HG03442 (cell line): ENCODE data around the gene MFAP2.
"Not testable (repeated sequence)": the region's sequence is repeated elsewhere in the genome, so short reads cannot be mapped to it uniquely, and the experiment has no call there.

Experiments used
- ATAC-seq: cut with Tn5 transposase; IDR thresholded peaks from one replicate; pipeline ENCODE4 v1.9.1; 2021; ENCODE audit warnings: mild to moderate bottlenecking, moderate library complexity; ENCODE audit not compliant: unreplicated experiment

Gene MFAP2

DNA sequence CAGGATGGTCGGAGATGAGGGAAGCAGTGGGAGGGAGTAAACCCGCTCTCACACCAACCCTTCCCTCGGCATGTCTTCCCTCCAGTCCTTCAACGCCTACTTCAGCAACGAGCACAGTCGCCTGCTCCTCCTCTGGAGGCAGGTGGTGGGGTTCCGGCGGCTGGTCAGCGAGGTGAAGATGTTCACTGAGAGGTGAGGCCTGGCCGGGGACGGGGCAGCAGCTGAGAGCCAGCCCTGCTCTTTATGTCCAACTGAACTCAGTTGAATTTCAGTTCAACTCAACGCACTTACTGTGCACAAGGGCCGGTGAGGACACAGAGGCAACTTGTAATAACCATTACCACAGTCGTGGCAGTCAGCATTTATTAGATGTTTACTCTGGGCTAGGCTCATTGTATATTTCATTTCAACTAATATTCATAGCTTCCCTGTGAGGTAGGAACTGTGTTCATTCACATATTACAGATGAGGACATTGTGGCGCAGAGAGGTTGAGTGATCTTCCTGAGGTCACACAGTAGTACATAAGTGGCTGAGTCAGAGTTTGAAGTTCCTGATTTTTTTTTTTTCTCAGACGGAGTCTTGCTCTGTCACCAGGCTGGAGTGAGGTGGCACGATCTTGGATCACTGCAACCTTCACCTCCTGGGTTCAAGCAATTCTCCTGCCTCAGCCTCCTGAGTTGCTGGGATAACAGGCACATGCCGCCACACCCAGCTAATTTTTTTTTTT is 49.0 kb downstream of the MFAP2 start:
- ATAC-seq = not testable (repeated sequence)

DNA sequence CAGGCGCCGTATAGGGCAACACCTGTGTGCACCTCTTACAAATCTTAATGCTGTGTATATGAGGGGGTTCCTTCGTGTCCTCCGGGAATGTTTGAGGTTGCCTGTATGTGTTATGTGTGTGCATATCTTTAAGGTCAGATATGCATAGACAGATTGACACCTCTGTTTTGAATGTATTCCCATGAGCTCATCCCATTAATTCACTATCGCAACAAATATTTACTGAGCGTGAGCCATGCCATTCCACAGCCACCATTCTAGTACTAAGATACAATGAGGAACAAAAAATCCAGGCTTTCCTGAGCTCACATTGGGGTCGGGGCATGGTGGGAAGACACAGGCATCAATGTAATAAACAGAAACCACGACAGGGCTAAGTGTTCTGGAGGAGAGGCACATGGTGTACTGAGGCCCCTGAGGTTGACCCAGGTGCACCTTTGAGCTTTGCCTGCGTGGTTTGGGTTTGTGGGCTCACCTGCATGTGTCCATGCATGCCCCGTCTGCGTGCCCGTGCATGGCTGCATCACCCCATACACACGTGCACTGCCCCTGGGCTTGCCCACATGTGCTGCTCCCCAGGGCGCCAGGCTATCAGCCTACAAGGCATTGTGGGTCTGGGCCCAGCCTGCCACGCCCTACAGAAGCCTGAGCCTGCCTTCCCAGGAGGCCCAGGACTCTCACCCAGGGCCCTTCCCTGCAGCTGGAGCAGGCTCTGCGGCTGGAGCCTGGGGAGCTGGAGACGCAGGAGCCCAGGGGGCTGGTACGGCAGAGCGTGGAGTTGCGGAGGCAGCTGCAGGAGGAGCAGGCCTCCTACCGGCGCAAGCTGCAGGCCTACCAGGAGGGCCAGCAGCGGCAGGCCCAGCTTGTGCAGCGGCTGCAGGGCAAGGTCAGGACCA is 51.0 kb downstream of the MFAP2 start:
- ATAC-seq = not testable (repeated sequence)

GRCh38 chr1:16927711-16928485 is 52.5 kb downstream of the MFAP2 start:
- no peak for ATAC-seq

- ATAC-seq = no peak
These were observed 53.2 kb downstream of the MFAP2 start for GRCh38 chr1:16927256-16927655.

- ATAC-seq = no peak
These were observed 53.8 kb downstream of the MFAP2 start for GRCh38 chr1:16926491-16927073.

DNA sequence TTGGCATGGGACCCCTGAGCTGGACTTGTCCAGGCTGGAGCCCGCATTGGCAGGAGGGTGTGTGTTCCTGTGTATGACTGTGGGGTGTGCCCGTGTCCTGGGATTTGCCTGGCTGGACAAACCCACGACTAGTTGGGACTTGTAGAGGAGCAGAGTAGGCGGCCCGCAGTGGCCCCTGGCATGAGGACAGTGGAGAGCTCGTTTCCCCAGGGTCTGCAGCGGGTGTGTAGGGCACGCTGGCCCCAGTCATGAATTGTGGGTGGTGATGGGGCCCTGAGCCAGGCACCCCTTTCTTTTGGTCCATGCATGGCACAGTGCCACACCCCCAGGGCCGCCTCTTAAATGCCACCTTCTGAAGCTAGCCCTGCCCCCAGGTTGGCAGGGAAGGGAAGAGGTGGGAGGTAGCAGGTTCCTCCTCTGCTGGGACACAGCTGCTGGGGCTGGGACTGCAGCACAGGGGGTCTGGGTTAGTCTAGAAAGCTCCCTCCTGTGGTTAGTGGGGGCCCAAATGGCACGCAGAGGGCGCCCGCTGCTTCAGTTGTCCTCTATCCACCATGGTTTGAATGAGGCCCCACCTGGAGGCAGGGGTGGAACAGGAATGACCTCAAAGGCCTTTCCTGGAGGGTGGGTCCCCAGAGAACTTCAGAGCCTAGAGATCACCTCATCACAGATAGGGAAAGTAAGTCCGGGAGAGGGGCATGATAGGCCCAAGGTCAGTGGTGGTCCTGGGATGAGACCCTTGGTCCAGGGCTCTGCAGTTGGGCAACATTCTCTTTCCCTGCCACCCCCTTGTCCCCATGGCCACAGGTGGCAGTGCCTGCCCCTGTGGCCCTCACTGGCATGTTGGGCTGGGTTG is 54.6 kb downstream of the MFAP2 start:
- ATAC-seq = no peak

DNA sequence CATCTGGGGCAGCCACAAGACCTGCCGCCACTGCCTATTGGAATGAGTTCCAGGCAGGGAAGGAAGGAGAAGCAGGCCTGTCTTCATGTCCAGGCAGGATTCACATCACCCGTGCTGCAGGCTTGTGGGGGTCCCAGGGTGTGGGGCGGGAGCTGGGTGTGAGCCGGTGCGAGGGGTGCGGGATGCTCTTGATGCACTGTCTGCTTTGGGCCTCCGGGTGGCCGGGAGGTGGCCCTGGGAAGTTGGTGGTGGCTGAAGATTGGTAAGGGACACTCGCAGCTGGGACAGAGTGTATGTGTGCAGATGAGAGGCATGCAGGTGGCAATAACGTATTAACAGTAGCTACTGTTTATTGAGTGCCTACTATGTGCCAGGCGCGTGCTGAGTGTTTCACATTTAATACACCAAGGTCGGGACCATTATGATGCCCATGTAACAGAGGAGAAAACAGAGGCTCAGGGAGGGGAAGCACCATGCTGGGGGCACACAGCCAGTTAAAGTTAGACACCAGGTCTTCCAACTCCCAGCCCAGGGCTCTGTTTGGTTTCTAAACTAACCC is 55.4 kb downstream of the MFAP2 start:
- ATAC-seq = no peak
